GM12878 (cell line): ENCODE results near the gene SESTD1. TPM values are rescaled to one million over a fixed set of nuclear protein-coding genes. Genes with fewer than 3 reads are reported as not detected.

ENCODE experiments used
- ATF2 ChIP-seq: IDR thresholded peaks from 2 replicates; pipeline ENCODE4 v1.6.1; 2012; ENCODE audit warnings: low read length, inconsistent platforms
- CBFB ChIP-seq: IDR thresholded peaks from 2 replicates; pipeline ENCODE4 v1.6.1; 2016; ENCODE audit warnings: antibody characterized with exemption, low read depth
- CREM ChIP-seq: IDR thresholded peaks from 2 replicates; pipeline ENCODE4 v1.6.1; 2014; ENCODE audit warnings: antibody characterized with exemption, low read depth
- CTCF ChIP-seq, 3 experiments: IDR thresholded peaks in 2 of 3; conservative IDR thresholded peaks in 1 of 3; 2 replicates each; pipeline ENCODE4 v1.5.1; 2011; ENCODE audit warnings: low read depth in 3 of 3, low read length in 3 of 3, mild to moderate bottlenecking in 3 of 3, control low read depth in 2 of 3, moderate library complexity in 2 of 3, inconsistent platforms in 1 of 3, mixed read lengths in 1 of 3; ENCODE audit not compliant: control insufficient read depth in 2 of 3, insufficient read depth in 1 of 3; ENCODE audit errors: extremely low read depth in 1 of 3
- ELK1 ChIP-seq: IDR thresholded peaks from 2 replicates; pipeline ENCODE4 v1.6.1; 2012; ENCODE audit warnings: low read depth, low read length, improper control_type of control experiment
- GATAD2B ChIP-seq: fragments of 450-650 bp; conservative IDR thresholded peaks from 2 replicates; pipeline ENCODE4 v1.6.1; 2017; ENCODE audit warnings: low read depth, mild to moderate bottlenecking, moderate library complexity
- HDGF ChIP-seq: fragments of 450-650 bp; IDR thresholded peaks from 2 replicates; pipeline ENCODE4 v1.6.1; 2016; ENCODE audit warnings: antibody characterized with exemption
- IKZF2 ChIP-seq, 2 experiments: fragments of 450-650 bp; IDR thresholded peaks; 2 replicates each; pipeline ENCODE4 v1.6.1; 2017; ENCODE audit warnings: mild to moderate bottlenecking in 2 of 2, moderate library complexity in 2 of 2
- JUNB ChIP-seq: IDR thresholded peaks from 2 replicates; pipeline ENCODE4 v1.6.1; 2016; ENCODE audit warnings: antibody characterized with exemption, mild to moderate bottlenecking
- JUND ChIP-seq: IDR thresholded peaks from 2 replicates; pipeline ENCODE4 v1.6.1; 2012; ENCODE audit warnings: low read depth, mild to moderate bottlenecking, low read length, improper control_type of control experiment, moderate library complexity
- MYB ChIP-seq: fragments of 150-350 bp; IDR thresholded peaks from 2 replicates; pipeline ENCODE4 v1.6.1; 2014; ENCODE audit warnings: mild to moderate bottlenecking, low read depth, low read length, borderline replicate concordance
- NKRF ChIP-seq: fragments of 450-650 bp; conservative IDR thresholded peaks from 2 replicates; pipeline ENCODE4 v1.6.1; 2017; ENCODE audit warnings: mild to moderate bottlenecking, moderate library complexity
- PKNOX1 ChIP-seq: fragments of 450-650 bp; IDR thresholded peaks from 2 replicates; pipeline ENCODE4 v1.6.1; 2016; ENCODE audit warnings: mild to moderate bottlenecking
- RUNX3 ChIP-seq: IDR thresholded peaks from 2 replicates; pipeline ENCODE4 v1.6.1; 2012; ENCODE audit warnings: low read length, inconsistent platforms
- STAT1 ChIP-seq: fragments of 450-650 bp; conservative IDR thresholded peaks from 2 replicates; pipeline ENCODE4 v1.6.1; 2014; ENCODE audit warnings: antibody characterized with exemption, mild to moderate bottlenecking
- USF2 ChIP-seq: IDR thresholded peaks from 2 replicates; pipeline ENCODE4 v1.6.1; 2011; ENCODE audit warnings: low read depth, low read length, improper control_type of control experiment, borderline replicate concordance
- ZNF687 ChIP-seq: fragments of 450-650 bp; IDR thresholded peaks from 2 replicates; pipeline ENCODE4 v1.6.1; 2017; ENCODE audit warnings: mild to moderate bottlenecking, moderate library complexity
- polyA plus RNA-seq, 11 experiments: library from polyadenylated mRNA; depleted of rRNA in 4 of 11; unstranded in 6 of 11; stranded (reverse) in 5 of 11; fragments of >200 nt; fragmentation: Nextera tagmentation in 4 of 11; fragmentation: Illumina TruSeq in 1 of 11; extraction: Ambion mirVana in 4 of 11; extraction: Trizol in 1 of 11; gene quantifications; 1 replicate in 1 of 11; 2 replicates in 10 of 11; pipeline versions ENCODE4 v1.2.1 to v1.2.3, GENCODE V29; 2011 to 2016; ENCODE audit warnings: inconsistent platforms in 2 of 11, missing spikeins in 2 of 11, low read depth in 1 of 11
- total RNA-seq, 4 experiments: library from RNA; depleted of rRNA in 3 of 4; stranded (reverse); fragments of >200 nt in 3 of 4; fragmentation: Illumina TruSeq in 1 of 4; extraction: Trizol in 1 of 4; gene quantifications; 2 replicates each; pipeline versions ENCODE4 v1.2.1 to v1.2.3, GENCODE V29; 2013 to 2021

The SESTD1 gene
- total and polyA plus RNA-seq, 10 of the 15 experiments (the other 5 are each of a cell fraction or from before 2014, with no cell fraction given): 4.4 to 22.7 (median 9.5) TPM

- no peak for TF ChIP-seq MYB
- 0 out of 2 replicates have a peak, but pooled peaks have one; percentile 24 for TF ChIP-seq CREM
- TF ChIP-seq ZNF687: peak; percentile 14; the same call in 1 of the 2 replicates
- no peak for TF ChIP-seq STAT1
- TF ChIP-seq ELK1: no peak
- no peak for TF ChIP-seq PKNOX1
- TF ChIP-seq JUND: no peak
- TF ChIP-seq JUNB: peak; percentile 45; the same call in 1 of the 2 replicates
- TF ChIP-seq IKZF2 (IDR thresholded peaks at IDR 0.05): peak; percentile 61 to 77
- TF ChIP-seq CTCF (IDR thresholded peaks at IDR 0.05 in 2 of 3, conservative IDR thresholded peaks at IDR 0.05 in 1 of 3; ENCODE audit: control insufficient read depth in 2 of 3, extremely low read depth in 1 of 3, insufficient read depth in 1 of 3, low read depth in 3 of 3, low read length in 3 of 3): no peak
- TF ChIP-seq ATF2: 0 out of 2 replicates have a peak, but pooled peaks have one; percentile 9
- no peak for TF ChIP-seq CBFB
- TF ChIP-seq NKRF: no peak
- no peak for TF ChIP-seq USF2
- no peak for TF ChIP-seq GATAD2B
- TF ChIP-seq RUNX3: peak; percentile 66; the same call in 1 of the 2 replicates
- TF ChIP-seq HDGF: no peak
- TF ChIP-seq, all 136 proteins: peak for 9
Observed at GRCh38 chr2:179107737-179108136, 156.9 kb downstream of the SESTD1 start (continued).
